ENCODE measurements around the gene ATG9B. TPM values are rescaled to one million over a fixed set of nuclear protein-coding genes. Genes with fewer than 3 reads are reported as not detected.

The ATG9B gene
- total RNA-seq, 1 experiment from 2014 or later, result 0.98 TPM

DNA sequence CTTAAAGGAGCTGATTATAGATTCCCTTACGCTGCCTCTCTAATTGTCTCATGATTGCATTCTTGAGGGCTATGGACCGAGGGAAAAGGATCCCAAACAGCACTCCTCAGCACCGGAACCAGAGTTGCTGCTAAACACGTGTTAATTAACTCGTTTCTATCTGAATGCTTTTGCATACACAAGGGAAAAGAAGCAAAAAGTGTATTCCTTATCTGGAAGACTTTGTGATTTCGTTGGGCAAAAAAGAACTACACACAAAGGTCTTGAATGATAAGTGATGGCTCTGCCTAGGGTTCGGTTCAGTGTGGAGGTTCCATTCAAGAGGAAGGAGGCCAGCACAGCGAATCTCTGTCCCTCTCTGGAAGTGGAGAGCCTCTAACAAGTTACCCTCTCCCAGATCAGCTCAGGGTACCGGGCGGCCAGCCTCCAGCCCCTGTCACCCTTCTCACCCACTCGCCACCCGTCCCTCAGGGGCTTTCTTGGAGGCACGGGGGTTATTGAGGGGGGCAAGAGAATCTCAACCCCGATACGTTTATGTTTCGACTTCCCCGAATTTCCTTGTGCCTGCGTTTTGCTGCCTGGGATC, 34.6 kb upstream of the ATG9B start:
- H3K27me3 ChIP-seq (ENCODE audit: control insufficient read depth, insufficient read depth, low read length), result no peaks in the 10 kb centered on the region
- DNase-seq (ENCODE audit: low read depth, low spot score) (no peak), ATAC-seq (no peak)
- no TSS peak for BruUV-seq (replicated peaks)
- peak overlapping the region; percentile 99 for H3K27ac ChIP-seq (ENCODE audit: low read length)
- H3K36me3 ChIP-seq (ENCODE audit: control insufficient read depth, insufficient read depth, low read length), result peaks cover 2% of the 10 kb centered on the region; the same call in 1 of the 2 replicates
- peak overlapping the region; percentile 83 to 94 for H3K4me3 ChIP-seq (ENCODE audit: low read depth in 2 of 2, low read length in 2 of 2)
- intact Hi-C loops (cut with micrococcal nuclease; ENCODE audit: unreplicated experiment), result no loop called here
- peaks cover 38% of the 10 kb centered on the region for H3K4me1 ChIP-seq (ENCODE audit: control insufficient read depth, insufficient read depth, low read length)
- CTCF ChIA-PET, result no interaction called here
- TF ChIP-seq POLR2AphosphoS5 (IDR thresholded peaks at IDR 0.05; ENCODE audit: low read depth, low read length) (peak; percentile 5; the same call in 1 of the 2 replicates), REST (IDR thresholded peaks at IDR 0.05; ENCODE audit: insufficient read depth in 1 of 2, low read depth in 2 of 2, low read length in 1 of 2) (no peak), TCF7L2 (IDR thresholded peaks at IDR 0.05; ENCODE audit: low read depth, low read length) (no peak), SIN3A (IDR thresholded peaks at IDR 0.05; ENCODE audit: borderline replicate concordance, insufficient read depth, low read depth, low read length) (no peak)
- TF ChIP-seq, protein P1, sequence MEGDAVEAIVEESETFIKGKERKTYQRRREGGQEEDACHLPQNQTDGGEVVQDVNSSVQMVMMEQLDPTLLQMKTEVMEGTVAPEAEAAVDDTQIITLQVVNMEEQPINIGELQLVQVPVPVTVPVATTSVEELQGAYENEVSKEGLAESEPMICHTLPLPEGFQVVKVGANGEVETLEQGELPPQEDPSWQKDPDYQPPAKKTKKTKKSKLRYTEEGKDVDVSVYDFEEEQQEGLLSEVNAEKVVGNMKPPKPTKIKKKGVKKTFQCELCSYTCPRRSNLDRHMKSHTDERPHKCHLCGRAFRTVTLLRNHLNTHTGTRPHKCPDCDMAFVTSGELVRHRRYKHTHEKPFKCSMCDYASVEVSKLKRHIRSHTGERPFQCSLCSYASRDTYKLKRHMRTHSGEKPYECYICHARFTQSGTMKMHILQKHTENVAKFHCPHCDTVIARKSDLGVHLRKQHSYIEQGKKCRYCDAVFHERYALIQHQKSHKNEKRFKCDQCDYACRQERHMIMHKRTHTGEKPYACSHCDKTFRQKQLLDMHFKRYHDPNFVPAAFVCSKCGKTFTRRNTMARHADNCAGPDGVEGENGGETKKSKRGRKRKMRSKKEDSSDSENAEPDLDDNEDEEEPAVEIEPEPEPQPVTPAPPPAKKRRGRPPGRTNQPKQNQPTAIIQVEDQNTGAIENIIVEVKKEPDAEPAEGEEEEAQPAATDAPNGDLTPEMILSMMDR (IDR thresholded peaks at IDR 0.05), result no peak
- no peaks in the 10 kb centered on the region for H3K9me3 ChIP-seq (ENCODE audit: control insufficient read depth, insufficient read depth, low read depth, low read length)
- in situ Hi-C loops (cut with HindIII; ENCODE audit: low pct_unique_long_range_greater_than_20kb, low sequenced_read_pairs), result no loop called here
- POLR2A ChIA-PET, result no interaction called here

DNA sequence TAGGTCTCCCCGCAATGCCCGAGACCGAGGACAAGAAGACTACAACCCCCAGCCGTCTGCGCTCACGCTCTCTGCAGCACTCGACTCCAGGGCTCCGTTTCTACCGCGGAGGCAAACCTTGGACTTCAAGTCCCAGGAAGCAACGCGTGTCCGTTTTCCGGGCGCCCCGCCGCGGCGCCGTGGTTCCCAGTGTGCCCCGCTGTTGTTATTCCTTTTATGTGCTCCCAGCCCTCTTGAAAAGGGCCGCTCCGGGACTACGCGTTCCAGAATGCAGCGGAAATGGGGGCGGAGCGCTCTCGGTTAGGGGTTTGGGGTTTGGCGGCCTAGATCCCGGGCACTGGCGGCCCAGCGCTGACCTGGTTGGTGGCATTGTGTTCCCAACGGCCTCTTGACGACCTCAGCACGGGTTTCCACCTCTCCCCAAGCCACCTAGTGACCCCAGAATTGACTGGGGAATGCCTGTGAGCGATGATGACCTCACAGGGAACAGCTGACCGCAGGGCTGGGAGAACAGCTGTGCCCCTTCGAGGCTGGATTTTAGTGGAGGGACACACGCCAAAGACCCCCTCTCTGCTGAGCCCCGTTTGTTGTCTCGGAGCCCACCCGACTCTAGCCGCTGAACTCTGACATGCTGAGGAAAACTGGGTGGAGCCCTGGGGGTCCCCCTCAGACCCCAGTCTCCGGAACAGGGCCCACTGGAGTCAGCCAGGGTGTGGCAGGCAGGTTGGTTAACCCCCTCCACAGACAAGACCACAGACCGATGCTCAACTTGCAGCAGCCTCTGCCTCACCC, 33.9 kb upstream of the ATG9B start:
- ATAC-seq, result peak; percentile 85

More for the DNA sequence above, 33.9 kb upstream of the ATG9B start:
- peak overlapping the region; percentile 83 to 94 for H3K4me3 ChIP-seq (ENCODE audit: low read depth in 2 of 2, low read length in 2 of 2)
- no TSS peak for BruUV-seq (replicated peaks)
- H3K27ac ChIP-seq (ENCODE audit: low read length), result peak overlapping the region; percentile 99
- TF ChIP-seq TCF7L2 (IDR thresholded peaks at IDR 0.05; ENCODE audit: low read depth, low read length) (peak; percentile 100), REST (IDR thresholded peaks at IDR 0.05; ENCODE audit: insufficient read depth in 1 of 2, low read depth in 2 of 2, low read length in 1 of 2) (no peak), POLR2AphosphoS5 (IDR thresholded peaks at IDR 0.05; ENCODE audit: low read depth, low read length) (peak; percentile 39; the same call in 1 of the 2 replicates)
- DNase-seq (ENCODE audit: low read depth, low spot score), result peak; percentile 99
- POLR2A ChIA-PET, result no interaction called here
- peaks cover 2% of the 10 kb centered on the region; the same call in 1 of the 2 replicates for H3K36me3 ChIP-seq (ENCODE audit: control insufficient read depth, insufficient read depth, low read length)
- intact Hi-C loops (cut with micrococcal nuclease; ENCODE audit: unreplicated experiment) (no loop called here), in situ Hi-C loops (cut with HindIII; ENCODE audit: low pct_unique_long_range_greater_than_20kb, low sequenced_read_pairs) (no loop called here)
- H3K27me3 ChIP-seq (ENCODE audit: control insufficient read depth, insufficient read depth, low read length), result no peaks in the 10 kb centered on the region
- peaks cover 38% of the 10 kb centered on the region for H3K4me1 ChIP-seq (ENCODE audit: control insufficient read depth, insufficient read depth, low read length)
- CTCF ChIA-PET, result no interaction called here
- H3K9me3 ChIP-seq (ENCODE audit: control insufficient read depth, insufficient read depth, low read depth, low read length), result no peaks in the 10 kb centered on the region

Measured in Panc1 (cell line).